Measurements from ENCODE around the gene TMEM184B. TPM values are rescaled to one million over a fixed set of nuclear protein-coding genes. Genes with fewer than 3 reads are reported as not detected.

Gene TMEM184B
- total and polyA plus RNA-seq, 10 of the 15 experiments (the other 5 are each of a cell fraction or from before 2014, with no cell fraction given), result 0.56 to 22.4 (median 7.9) TPM

DNA sequence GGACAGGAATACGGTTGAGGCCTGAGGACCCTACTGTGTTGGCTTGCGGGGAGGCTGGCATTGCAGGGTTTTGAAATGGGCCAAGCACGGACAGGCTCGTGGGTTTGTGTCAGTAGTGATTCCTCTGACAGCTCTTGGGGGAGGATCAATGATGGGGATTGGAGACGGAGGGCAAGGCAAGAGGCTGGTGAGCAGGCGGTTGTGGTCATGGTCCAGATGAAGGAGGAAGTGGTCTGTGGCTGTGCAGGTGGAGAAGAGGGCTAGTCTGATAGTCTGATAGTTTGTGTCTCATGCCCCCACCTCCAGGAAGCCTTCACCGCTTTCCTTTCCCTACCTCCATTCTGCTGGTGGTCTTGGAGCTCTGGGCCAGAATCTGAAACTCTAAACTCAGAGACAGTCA, 68.0 kb downstream of the TMEM184B start:
- H3K79me2 ChIP-seq (ENCODE audit: control insufficient read depth, insufficient read depth, low read length), result peaks cover 2% of the 10 kb centered on the region
- BruUV-seq (replicated peaks), result no TSS peak
- CTCF ChIA-PET, result interaction anchor here (0.8 to 3.9 kb wide), 7 partner anchors 10 to 153 kb away, joined by 3 to 23 read pairs (median 3); no protein-coding TSS in a partner anchor
- no peak for TF ChIP-seq RFX5 (IDR thresholded peaks at IDR 0.05; ENCODE audit: low read depth, low read length)
- TF ChIP-seq GATAD2B (conservative IDR thresholded peaks at IDR 0.05; ENCODE audit: low read depth), result no peak
- TF ChIP-seq, protein P1, sequence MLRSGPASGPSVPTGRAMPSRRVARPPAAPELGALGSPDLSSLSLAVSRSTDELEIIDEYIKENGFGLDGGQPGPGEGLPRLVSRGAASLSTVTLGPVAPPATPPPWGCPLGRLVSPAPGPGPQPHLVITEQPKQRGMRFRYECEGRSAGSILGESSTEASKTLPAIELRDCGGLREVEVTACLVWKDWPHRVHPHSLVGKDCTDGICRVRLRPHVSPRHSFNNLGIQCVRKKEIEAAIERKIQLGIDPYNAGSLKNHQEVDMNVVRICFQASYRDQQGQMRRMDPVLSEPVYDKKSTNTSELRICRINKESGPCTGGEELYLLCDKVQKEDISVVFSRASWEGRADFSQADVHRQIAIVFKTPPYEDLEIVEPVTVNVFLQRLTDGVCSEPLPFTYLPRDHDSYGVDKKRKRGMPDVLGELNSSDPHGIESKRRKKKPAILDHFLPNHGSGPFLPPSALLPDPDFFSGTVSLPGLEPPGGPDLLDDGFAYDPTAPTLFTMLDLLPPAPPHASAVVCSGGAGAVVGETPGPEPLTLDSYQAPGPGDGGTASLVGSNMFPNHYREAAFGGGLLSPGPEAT (IDR thresholded peaks at IDR 0.05; ENCODE audit: low read depth), result peak; percentile 38; the same call in 1 of the 2 replicates
- TF ChIP-seq RUNX3 (IDR thresholded peaks at IDR 0.05; ENCODE audit: low read length), result peak; percentile 96
- 0 out of 2 replicates have a peak, but pooled peaks have one; percentile 67 for TF ChIP-seq TCF3 (IDR thresholded peaks at IDR 0.05; ENCODE audit: borderline replicate concordance, insufficient read depth, low read depth, low read length)
- peak; percentile 83 for TF ChIP-seq PAX5 (IDR thresholded peaks at IDR 0.05; ENCODE audit: borderline replicate concordance, low read depth, low read length)
- TF ChIP-seq, protein P2, sequence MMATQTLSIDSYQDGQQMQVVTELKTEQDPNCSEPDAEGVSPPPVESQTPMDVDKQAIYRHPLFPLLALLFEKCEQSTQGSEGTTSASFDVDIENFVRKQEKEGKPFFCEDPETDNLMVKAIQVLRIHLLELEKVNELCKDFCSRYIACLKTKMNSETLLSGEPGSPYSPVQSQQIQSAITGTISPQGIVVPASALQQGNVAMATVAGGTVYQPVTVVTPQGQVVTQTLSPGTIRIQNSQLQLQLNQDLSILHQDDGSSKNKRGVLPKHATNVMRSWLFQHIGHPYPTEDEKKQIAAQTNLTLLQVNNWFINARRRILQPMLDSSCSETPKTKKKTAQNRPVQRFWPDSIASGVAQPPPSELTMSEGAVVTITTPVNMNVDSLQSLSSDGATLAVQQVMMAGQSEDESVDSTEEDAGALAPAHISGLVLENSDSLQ (IDR thresholded peaks at IDR 0.05), result peak; percentile 71; the same call in 1 of the 2 replicates
- TF ChIP-seq POLR2AphosphoS5 (IDR thresholded peaks at IDR 0.05; ENCODE audit: low read length), result no peak
- TF ChIP-seq, protein P3, sequence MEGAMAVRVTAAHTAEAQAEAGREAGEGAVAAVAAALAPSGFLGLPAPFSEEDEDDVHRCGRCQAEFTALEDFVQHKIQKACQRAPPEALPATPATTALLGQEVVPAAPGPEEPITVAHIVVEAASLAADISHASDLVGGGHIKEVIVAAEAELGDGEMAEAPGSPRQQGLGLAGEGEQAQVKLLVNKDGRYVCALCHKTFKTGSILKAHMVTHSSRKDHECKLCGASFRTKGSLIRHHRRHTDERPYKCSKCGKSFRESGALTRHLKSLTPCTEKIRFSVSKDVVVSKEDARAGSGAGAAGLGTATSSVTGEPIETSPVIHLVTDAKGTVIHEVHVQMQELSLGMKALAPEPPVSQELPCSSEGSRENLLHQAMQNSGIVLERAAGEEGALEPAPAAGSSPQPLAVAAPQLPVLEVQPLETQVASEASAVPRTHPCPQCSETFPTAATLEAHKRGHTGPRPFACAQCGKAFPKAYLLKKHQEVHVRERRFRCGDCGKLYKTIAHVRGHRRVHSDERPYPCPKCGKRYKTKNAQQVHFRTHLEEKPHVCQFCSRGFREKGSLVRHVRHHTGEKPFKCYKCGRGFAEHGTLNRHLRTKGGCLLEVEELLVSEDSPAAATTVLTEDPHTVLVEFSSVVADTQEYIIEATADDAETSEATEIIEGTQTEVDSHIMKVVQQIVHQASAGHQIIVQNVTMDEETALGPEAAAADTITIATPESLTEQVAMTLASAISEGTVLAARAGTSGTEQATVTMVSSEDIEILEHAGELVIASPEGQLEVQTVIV (IDR thresholded peaks at IDR 0.05; ENCODE audit: borderline replicate concordance, partially characterized antibody), result no peak
- TF ChIP-seq HDGF (IDR thresholded peaks at IDR 0.05), result peak; percentile 90
- TF ChIP-seq, protein P4, sequence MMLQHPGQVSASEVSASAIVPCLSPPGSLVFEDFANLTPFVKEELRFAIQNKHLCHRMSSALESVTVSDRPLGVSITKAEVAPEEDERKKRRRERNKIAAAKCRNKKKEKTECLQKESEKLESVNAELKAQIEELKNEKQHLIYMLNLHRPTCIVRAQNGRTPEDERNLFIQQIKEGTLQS (IDR thresholded peaks at IDR 0.05; ENCODE audit: borderline replicate concordance, extremely low read depth, low read depth, low read length), result no peak
- peak; percentile 41; the same call in 1 of the 2 replicates for TF ChIP-seq EED (IDR thresholded peaks at IDR 0.05; ENCODE audit: low read depth)
- TF ChIP-seq NBN (IDR thresholded peaks at IDR 0.05), result peak; percentile 72; the same call in 1 of the 2 replicates
- TF ChIP-seq IRF4 (IDR thresholded peaks at IDR 0.05; ENCODE audit: low read depth, low read length), result no peak
- TF ChIP-seq NR2F1 (conservative IDR thresholded peaks at IDR 0.05), result 0 out of 2 replicates have a peak, but pooled peaks have one; percentile 25
- TF ChIP-seq CHD2 (IDR thresholded peaks at IDR 0.05; ENCODE audit: borderline replicate concordance, low read depth, low read length), result 0 out of 2 replicates have a peak, but pooled peaks have one; percentile 34
- TF ChIP-seq MXI1 (IDR thresholded peaks at IDR 0.05; ENCODE audit: low read depth, low read length), result no peak
- no peak for TF ChIP-seq RAD51 (IDR thresholded peaks at IDR 0.05)
- no peak for TF ChIP-seq ZSCAN29 (IDR thresholded peaks at IDR 0.05)
- TF ChIP-seq ZNF24 (IDR thresholded peaks at IDR 0.05), result no peak
- no peak for TF ChIP-seq RAD21 (IDR thresholded peaks at IDR 0.05; ENCODE audit: insufficient read depth, low read depth, low read length)

More for the DNA sequence above, 68.0 kb downstream of the TMEM184B start:
- ChIA-PET POLR2A (interaction anchor here (2.1 to 5.4 kb wide), 2 partner anchors 10 to 25 kb away, joined by 10 to 69 read pairs; partner anchors contain the start of gene PLA2G6), SMC1A (ENCODE audit: uncharacterized antibody, unreplicated experiment) (interaction anchor here (1.1 to 3.5 kb wide), 4 partner anchors 8 to 56 kb away, joined by 3 to 20 read pairs (median 4); no protein-coding TSS in a partner anchor), RAD21 (ENCODE audit: unreplicated experiment) (interaction anchor here (0.8 to 2.4 kb wide), 3 partner anchors 23 to 101 kb away, joined by 6 to 9 read pairs (median 7); partner anchors contain the start of gene PLA2G6)
- H3K4me1 ChIP-seq (ENCODE audit: control insufficient read depth, insufficient read depth, low read length), result peaks cover 38% of the 10 kb centered on the region
- 0 out of 2 replicates have a peak overlapping the region, but pooled peaks have one; percentile 6 for H3K9ac ChIP-seq (ENCODE audit: control insufficient read depth, insufficient read depth, low read length)
- peak; percentile 68 for ATAC-seq
- no peaks in the 10 kb centered on the region for H4K20me1 ChIP-seq (ENCODE audit: control insufficient read depth, insufficient read depth)
- WGBS (ENCODE audit: insufficient coverage, insufficient replicate concordance, low lambda C conversion rate, missing lambda C conversion rate), result 37% methylated on average over 7 of the region's 7 CpGs
- peak; percentile 58 for DNase-seq (ENCODE audit: low read depth, low spot score)
- peak; percentile 72 for FAIRE-seq
- in situ Hi-C loops (cut with MboI) (no loop called here), intact Hi-C loops (cut with micrococcal nuclease; ENCODE audit: unreplicated experiment) (loop anchor here (2.0 to 5.0 kb wide), 3 partner anchors 56 to 193 kb away; partner anchors contain the start of gene PICK1)
- H3K27me3 ChIP-seq (replicated peaks in 1 of 2; ENCODE audit: control insufficient read depth in 2 of 2, insufficient read depth in 2 of 2, low read length in 1 of 2), result no peaks in the 10 kb centered on the region
- H3K4me3 ChIP-seq, result no peak overlapping the region
- no peak overlapping the region for H3K27ac ChIP-seq (ENCODE audit: control insufficient read depth, insufficient read depth)
- H3K9me3 ChIP-seq (replicated peaks; ENCODE audit: control insufficient read depth, insufficient read depth, low read length), result no peaks in the 10 kb centered on the region
- no peak overlapping the region for H2AFZ ChIP-seq (ENCODE audit: control insufficient read depth, low read depth, low read length)
- no peaks in the 10 kb centered on the region for H3K36me3 ChIP-seq (ENCODE audit: control insufficient read depth in 2 of 2, insufficient read depth in 2 of 2, low read length in 1 of 2)
- peak overlapping the region; percentile 99 for H3K4me2 ChIP-seq (ENCODE audit: control insufficient read depth, insufficient read depth)

All from GM12878 (cell line).